H9 (cell line): ENCODE data around the gene OR10A6. TPM values are rescaled to one million over a fixed set of nuclear protein-coding genes. Genes with fewer than 3 reads are reported as not detected.
A peak's percentile ranks its signal among the peaks of the same experiment; 100 is the strongest.

Source experiments
- DNase-seq: peaks from one replicate; pipeline ENCODE4 v3.0.0-alpha.2; 2017
- H2AFZ ChIP-seq: one replicate; pipeline ENCODE4 v1.6.1; 2013; ENCODE audit warnings: mild to moderate bottlenecking, low read length, control low read depth, moderate library complexity
- H2AK5ac ChIP-seq: 2 replicates; pipeline ENCODE4 v1.6.1; 2013; ENCODE audit warnings: low read length, control low read depth, mixed read lengths; ENCODE audit not compliant: insufficient read length
- H2BK120ac ChIP-seq: one replicate; pipeline ENCODE4 v1.6.1; 2013; ENCODE audit warnings: low read depth, mild to moderate bottlenecking, low read length, control low read depth, inconsistent platforms; ENCODE audit not compliant: poor library complexity, severe bottlenecking
- H2BK12ac ChIP-seq: 2 replicates; pipeline ENCODE4 v1.6.1; 2013; ENCODE audit warnings: low read length, control low read depth, mixed read lengths, low read depth; ENCODE audit not compliant: insufficient read length
- H2BK15ac ChIP-seq: 2 replicates; pipeline ENCODE4 v1.6.1; 2013; ENCODE audit warnings: low read depth, low read length, control low read depth
- H2BK20ac ChIP-seq: one replicate; pipeline ENCODE4 v1.6.1; 2013; ENCODE audit warnings: low read depth, mild to moderate bottlenecking, low read length, control low read depth, inconsistent platforms; ENCODE audit not compliant: poor library complexity, severe bottlenecking
- H2BK5ac ChIP-seq: 2 replicates; pipeline ENCODE4 v1.6.1; 2013; ENCODE audit warnings: low read length, control low read depth, mixed read lengths; ENCODE audit not compliant: insufficient read length
- H3K14ac ChIP-seq: 2 replicates; pipeline ENCODE4 v1.6.1; 2013; ENCODE audit warnings: low read length, control low read depth; ENCODE audit not compliant: insufficient read depth
- H3K18ac ChIP-seq: 2 replicates; pipeline ENCODE4 v1.6.1; 2013; ENCODE audit warnings: low read depth, mild to moderate bottlenecking, mixed read lengths, low read length, control low read depth; ENCODE audit not compliant: insufficient read length
- H3K23ac ChIP-seq: 2 replicates; pipeline ENCODE4 v1.6.1; 2013; ENCODE audit warnings: low read length, control low read depth, mixed read lengths, low read depth; ENCODE audit not compliant: insufficient read length
- H3K23me2 ChIP-seq: 2 replicates; pipeline ENCODE4 v1.6.1; 2013; ENCODE audit warnings: low read depth, mild to moderate bottlenecking, mixed read lengths, low read length, control low read depth; ENCODE audit not compliant: insufficient read length, poor library complexity, severe bottlenecking
- H3K27ac ChIP-seq: 2 replicates; pipeline ENCODE4 v1.5.1; 2013; ENCODE audit warnings: low read length, control low read depth, mixed read lengths, low read depth; ENCODE audit not compliant: insufficient read length
- H3K27me3 ChIP-seq: 2 replicates; pipeline ENCODE4 v1.6.1; 2013; ENCODE audit warnings: low read length, control low read depth, inconsistent platforms; ENCODE audit not compliant: insufficient read depth
- H3K4ac ChIP-seq: 2 replicates; pipeline ENCODE4 v1.6.1; 2013; ENCODE audit warnings: low read depth, mild to moderate bottlenecking, control low read depth, inconsistent platforms, low read length, moderate library complexity
- H3K4me1 ChIP-seq: 2 replicates; pipeline ENCODE4 v1.6.1; 2013; ENCODE audit warnings: low read length, control low read depth, inconsistent platforms; ENCODE audit not compliant: insufficient read depth
- H3K4me2 ChIP-seq: 2 replicates; pipeline ENCODE4 v1.6.1; 2013; ENCODE audit warnings: low read length, control low read depth, mixed read lengths; ENCODE audit not compliant: insufficient read length, insufficient read depth
- H3K56ac ChIP-seq: 2 replicates; pipeline ENCODE4 v1.6.1; 2013; ENCODE audit warnings: low read depth, mild to moderate bottlenecking, mixed read lengths, low read length, control low read depth; ENCODE audit not compliant: insufficient read length
- H3K79me1 ChIP-seq: 2 replicates; pipeline ENCODE4 v1.6.1; 2013; ENCODE audit warnings: low read depth, mild to moderate bottlenecking, moderate library complexity, low read length, control low read depth, inconsistent platforms; ENCODE audit not compliant: insufficient read depth, poor library complexity, severe bottlenecking
- H3K79me2 ChIP-seq: 2 replicates; pipeline ENCODE4 v1.6.1; 2013; ENCODE audit warnings: low read length, control low read depth, inconsistent platforms; ENCODE audit not compliant: insufficient read depth
- H3K9ac ChIP-seq: 2 replicates; pipeline ENCODE4 v1.6.1; 2013; ENCODE audit warnings: low read length, control low read depth, mixed read lengths; ENCODE audit not compliant: insufficient read length; ENCODE audit errors: extremely low read depth
- H3K9me3 ChIP-seq: one replicate; pipeline ENCODE4 v1.6.1; 2013; ENCODE audit warnings: low read depth, low read length, inconsistent platforms; ENCODE audit not compliant: control insufficient read depth
- H3T11ph ChIP-seq: one replicate; pipeline ENCODE4 v1.6.1; 2013; ENCODE audit warnings: mild to moderate bottlenecking, low read length, control low read depth, inconsistent platforms
- H4K20me1 ChIP-seq: one replicate; pipeline ENCODE4 v1.6.1; 2013; ENCODE audit not compliant: control insufficient read depth, insufficient read length, insufficient read depth
- H4K5ac ChIP-seq: 2 replicates; pipeline ENCODE4 v1.6.1; 2013; ENCODE audit warnings: low read depth, mild to moderate bottlenecking, mixed read lengths, low read length, control low read depth; ENCODE audit not compliant: insufficient read length
- H4K8ac ChIP-seq: replicated peaks from 2 replicates; pipeline ENCODE4 v1.6.1; 2013; ENCODE audit warnings: low read length, control low read depth, mixed read lengths, low read depth; ENCODE audit not compliant: insufficient read length
- H4K91ac ChIP-seq: 2 replicates; pipeline ENCODE4 v1.6.1; 2013; ENCODE audit warnings: low read depth, mild to moderate bottlenecking, moderate library complexity, mixed read lengths, low read length, control low read depth; ENCODE audit not compliant: insufficient read length
- H3K27ac Mint-ChIP-seq, 3 experiments: 2 replicates in 2 of 3; 3 replicates in 1 of 3; pipeline ENCODE4 v1.8.0; 2020 to 2021; ENCODE audit warnings: mixed read lengths in 3 of 3, mild to moderate bottlenecking in 1 of 3, moderate library complexity in 1 of 3
- H3K27me3 Mint-ChIP-seq: 2 replicates; pipeline ENCODE4 v1.8.0; 2021; ENCODE audit warnings: low read depth, mild to moderate bottlenecking, moderate library complexity, mixed read lengths
- H3K36me3 Mint-ChIP-seq, 3 experiments: 2 replicates in 2 of 3; 3 replicates in 1 of 3; pipeline ENCODE4 v1.8.0; 2020 to 2021; ENCODE audit warnings: low read depth in 3 of 3, mixed read lengths in 3 of 3; ENCODE audit not compliant: insufficient read depth in 1 of 3
- H3K4me1 Mint-ChIP-seq, 2 experiments: 2 replicates each; pipeline ENCODE4 v1.8.0; 2020; ENCODE audit warnings: mixed read lengths in 2 of 2
- H3K4me3 Mint-ChIP-seq, 2 experiments: 2 replicates in 1 of 2; 3 replicates in 1 of 2; pipeline ENCODE4 v1.8.0; 2020 to 2021; ENCODE audit warnings: mild to moderate bottlenecking in 2 of 2, mixed read lengths in 2 of 2, moderate library complexity in 1 of 2
- H3K9me3 Mint-ChIP-seq, 2 experiments: 2 replicates in 1 of 2; 3 replicates in 1 of 2; pipeline ENCODE4 v1.8.0; 2020; ENCODE audit warnings: mild to moderate bottlenecking in 2 of 2, mixed read lengths in 2 of 2, moderate library complexity in 1 of 2
- WGBS: extraction: QIAGEN DNeasy Blood & Tissue Kit; methylation state at CpG from one replicate; pipeline ENCODE4 v1.1.7; 2013; ENCODE audit warnings: missing lambda C conversion rate, low lambda C conversion rate, mixed read lengths; ENCODE audit not compliant: insufficient read length; ENCODE audit errors: extremely low coverage; 5-methylcytosine and 5-hydroxymethylcytosine counted together
- total RNA-seq: library from RNA; stranded (reverse); gene quantifications from 2 replicates; pipeline ENCODE4 v1.2.1, GENCODE V29; 2021
- TF ChIP-seq, protein P1 (sequence below): fragments of 200-600 bp; sonication (generic); conservative IDR thresholded peaks from 3 replicates; pipeline ENCODE4 v1.8.0; 2021; ENCODE audit warnings: antibody characterized with exemption, mild to moderate bottlenecking

Gene OR10A6
- total RNA-seq, 1 experiment from 2014 or later, result not detected

DNA sequence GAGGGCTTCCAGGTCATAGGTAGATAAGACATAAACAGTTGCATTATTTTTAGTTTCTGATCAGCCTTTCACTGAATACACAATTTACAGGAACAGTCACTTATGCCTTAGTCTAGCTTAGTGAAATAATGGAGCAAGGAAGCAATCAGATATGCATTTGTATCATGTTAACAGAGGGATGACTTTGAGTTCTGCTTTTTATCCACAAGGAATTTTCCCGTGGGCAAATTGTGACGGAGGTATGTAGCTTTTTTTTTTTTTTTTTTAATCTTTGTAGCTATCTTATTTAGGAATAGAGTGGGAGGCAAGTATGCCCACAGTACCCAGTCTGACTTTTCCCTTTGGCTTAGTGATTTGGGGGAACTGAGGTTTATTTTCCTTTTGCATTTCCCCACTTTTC, 37.6 kb upstream of the OR10A6 start:
- H4K8ac ChIP-seq, result no peak overlapping the region
- no peak overlapping the region for H3K9ac ChIP-seq
- no peak overlapping the region for H4K91ac ChIP-seq
- H3K27ac Mint-ChIP-seq, result no peak overlapping the region; a peak in 1 of 7 replicates
- no peak overlapping the region for H4K5ac ChIP-seq
- H2BK20ac ChIP-seq, result no peak overlapping the region
- H3K4me2 ChIP-seq, result peak overlapping the region; percentile 28
- DNase-seq, result no peak
- peaks cover 38 to 51% of the 10 kb centered on the region in 2 experiments for H3K4me1 Mint-ChIP-seq
- no peaks in the 10 kb centered on the region for H3K36me3 Mint-ChIP-seq
- no peak overlapping the region for H2BK5ac ChIP-seq
- H4K20me1 ChIP-seq, result no peaks in the 10 kb centered on the region
- no peak overlapping the region for H3K4ac ChIP-seq
- no peak overlapping the region for H2BK15ac ChIP-seq
- H3K79me2 ChIP-seq, result no peaks in the 10 kb centered on the region
- H3K9me3 Mint-ChIP-seq, result no peaks in the 10 kb centered on the region
- no peak overlapping the region for H3K14ac ChIP-seq
- H2BK12ac ChIP-seq, result no peak overlapping the region
- H3K23me2 ChIP-seq, result no peaks in the 10 kb centered on the region
- H2BK120ac ChIP-seq, result no peak overlapping the region
- no peak overlapping the region for H3K4me3 Mint-ChIP-seq
- TF ChIP-seq, protein P1, sequence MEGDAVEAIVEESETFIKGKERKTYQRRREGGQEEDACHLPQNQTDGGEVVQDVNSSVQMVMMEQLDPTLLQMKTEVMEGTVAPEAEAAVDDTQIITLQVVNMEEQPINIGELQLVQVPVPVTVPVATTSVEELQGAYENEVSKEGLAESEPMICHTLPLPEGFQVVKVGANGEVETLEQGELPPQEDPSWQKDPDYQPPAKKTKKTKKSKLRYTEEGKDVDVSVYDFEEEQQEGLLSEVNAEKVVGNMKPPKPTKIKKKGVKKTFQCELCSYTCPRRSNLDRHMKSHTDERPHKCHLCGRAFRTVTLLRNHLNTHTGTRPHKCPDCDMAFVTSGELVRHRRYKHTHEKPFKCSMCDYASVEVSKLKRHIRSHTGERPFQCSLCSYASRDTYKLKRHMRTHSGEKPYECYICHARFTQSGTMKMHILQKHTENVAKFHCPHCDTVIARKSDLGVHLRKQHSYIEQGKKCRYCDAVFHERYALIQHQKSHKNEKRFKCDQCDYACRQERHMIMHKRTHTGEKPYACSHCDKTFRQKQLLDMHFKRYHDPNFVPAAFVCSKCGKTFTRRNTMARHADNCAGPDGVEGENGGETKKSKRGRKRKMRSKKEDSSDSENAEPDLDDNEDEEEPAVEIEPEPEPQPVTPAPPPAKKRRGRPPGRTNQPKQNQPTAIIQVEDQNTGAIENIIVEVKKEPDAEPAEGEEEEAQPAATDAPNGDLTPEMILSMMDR, result no peak
- H2AFZ ChIP-seq, result no peak overlapping the region
- H3K27me3 Mint-ChIP-seq, result no peaks in the 10 kb centered on the region
- H3K9me3 ChIP-seq, result no peaks in the 10 kb centered on the region
- WGBS, result no CpG with 5 or more reads among the region's 2 CpGs
- H3K56ac ChIP-seq, result no peak overlapping the region
- H3K27ac ChIP-seq, result no peak overlapping the region
- no peak overlapping the region for H3K18ac ChIP-seq
- no peaks in the 10 kb centered on the region for H3K27me3 ChIP-seq
- no peak overlapping the region for H3K23ac ChIP-seq
- H3T11ph ChIP-seq, result no peak overlapping the region
- no peak overlapping the region for H2AK5ac ChIP-seq
- H3K79me1 ChIP-seq, result no peaks in the 10 kb centered on the region
- H3K4me1 ChIP-seq, result peaks cover 2% of the 10 kb centered on the region; the same call in 1 of the 2 replicates
